COLO829 (cell line): ENCODE results near the gene IBA57.

Experiments used
- DNase-seq: peaks from one replicate; pipeline ENCODE4 v3.0.0; 2012; ENCODE audit warnings: low spot score

IBA57 gene

GRCh38 chr1:228144993-228145343 is 20.6 kb upstream of the IBA57 start:
- DNase-seq: no peak

DNA sequence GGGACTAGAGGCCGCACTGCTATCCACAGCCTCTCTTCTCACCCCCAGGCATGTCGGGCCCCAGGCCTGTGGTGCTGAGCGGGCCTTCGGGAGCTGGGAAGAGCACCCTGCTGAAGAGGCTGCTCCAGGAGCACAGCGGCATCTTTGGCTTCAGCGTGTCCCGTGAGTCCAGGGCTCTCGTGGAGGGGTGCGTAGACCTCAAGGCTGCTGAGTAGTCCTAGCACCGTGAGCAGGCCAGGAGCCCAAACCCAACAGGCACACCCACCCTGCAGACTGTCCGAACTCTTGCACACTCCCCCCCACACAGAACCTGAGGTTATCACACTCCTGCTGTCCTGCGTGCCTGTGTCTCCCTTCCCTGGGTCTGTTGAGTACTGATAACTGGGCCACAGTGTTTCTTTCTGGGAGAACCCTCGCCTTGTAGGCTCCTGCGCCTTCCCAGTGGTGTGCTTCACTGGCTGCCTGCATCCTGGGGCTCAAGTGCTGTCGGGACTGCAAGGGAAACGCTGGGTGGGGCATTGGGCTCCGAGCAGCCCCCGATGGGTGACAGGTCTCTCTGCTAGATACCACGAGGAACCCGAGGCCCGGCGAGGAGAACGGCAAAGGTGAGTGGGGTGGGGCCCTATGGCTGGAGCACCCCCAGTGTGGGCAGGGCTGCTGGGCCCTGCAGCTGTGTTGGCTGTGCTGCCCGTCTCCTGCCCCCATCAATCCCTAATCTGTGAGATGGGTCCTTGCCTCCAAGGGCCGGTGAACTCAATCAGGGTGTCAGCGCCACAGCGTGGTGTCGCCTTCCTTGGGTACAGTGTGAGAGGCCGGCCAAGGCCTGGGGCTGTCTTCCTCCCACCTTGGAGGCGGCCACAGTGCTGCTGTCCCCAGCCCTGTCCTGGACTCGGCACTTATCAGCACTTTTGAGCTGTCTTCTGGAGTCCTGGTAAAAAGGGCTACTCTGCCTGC is 19.9 kb upstream of the IBA57 start:
- DNase-seq: no peak

DNA sequence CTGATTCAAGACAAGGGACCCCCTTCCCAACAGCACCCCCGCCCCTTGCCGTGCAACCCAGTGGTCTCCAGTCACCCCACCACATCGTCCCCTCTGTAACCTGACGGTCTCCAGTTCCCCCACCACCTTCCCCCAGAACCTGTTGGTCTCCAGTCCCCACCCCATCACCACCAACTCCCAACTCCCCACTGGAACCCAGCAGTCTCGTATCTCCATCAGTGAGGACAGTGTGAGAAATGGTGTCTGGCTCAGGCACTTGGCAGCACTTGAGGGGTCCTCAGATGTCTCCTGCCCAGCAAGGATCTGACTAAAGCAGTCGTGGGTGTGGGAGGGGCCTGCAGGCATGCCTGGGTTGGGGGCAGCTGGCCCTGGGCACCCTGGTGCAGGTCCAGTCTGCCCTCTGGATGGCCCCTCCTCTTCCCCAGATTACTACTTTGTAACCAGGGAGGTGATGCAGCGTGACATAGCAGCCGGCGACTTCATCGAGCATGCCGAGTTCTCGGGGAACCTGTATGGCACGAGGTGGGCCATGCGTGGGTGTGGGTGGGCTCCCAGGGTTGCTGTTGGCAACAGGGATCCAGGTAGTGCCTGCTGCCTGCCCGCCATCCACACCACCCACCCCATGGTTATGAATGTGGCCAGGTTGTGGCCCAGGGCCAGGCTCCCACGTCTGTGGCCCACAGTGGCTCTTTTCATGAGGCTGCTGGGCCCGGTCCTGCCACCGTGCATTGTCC is 19.0 kb upstream of the IBA57 start:
- DNase-seq: no peak

DNA sequence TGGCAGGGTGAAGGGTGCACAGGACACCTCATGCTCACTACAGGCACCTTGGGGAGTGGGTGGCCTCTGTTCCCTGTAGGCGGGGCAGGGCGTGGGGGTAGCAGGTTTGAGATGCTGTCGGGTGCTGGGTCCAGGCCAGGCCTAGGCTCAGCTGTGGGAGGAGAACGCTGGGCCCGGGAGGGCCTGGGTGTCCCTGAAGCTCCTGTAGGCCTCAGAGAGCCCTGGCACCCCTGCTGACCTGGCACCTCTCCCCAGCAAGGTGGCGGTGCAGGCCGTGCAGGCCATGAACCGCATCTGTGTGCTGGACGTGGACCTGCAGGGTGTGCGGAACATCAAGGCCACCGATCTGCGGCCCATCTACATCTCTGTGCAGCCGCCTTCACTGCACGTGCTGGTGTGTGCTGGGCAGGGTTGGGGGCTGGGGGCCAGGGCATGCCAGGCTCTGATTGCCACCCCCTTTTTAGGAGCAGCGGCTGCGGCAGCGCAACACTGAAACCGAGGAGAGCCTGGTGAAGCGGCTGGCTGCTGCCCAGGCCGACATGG is 18.4 kb upstream of the IBA57 start:
- DNase-seq: no peak

DNA sequence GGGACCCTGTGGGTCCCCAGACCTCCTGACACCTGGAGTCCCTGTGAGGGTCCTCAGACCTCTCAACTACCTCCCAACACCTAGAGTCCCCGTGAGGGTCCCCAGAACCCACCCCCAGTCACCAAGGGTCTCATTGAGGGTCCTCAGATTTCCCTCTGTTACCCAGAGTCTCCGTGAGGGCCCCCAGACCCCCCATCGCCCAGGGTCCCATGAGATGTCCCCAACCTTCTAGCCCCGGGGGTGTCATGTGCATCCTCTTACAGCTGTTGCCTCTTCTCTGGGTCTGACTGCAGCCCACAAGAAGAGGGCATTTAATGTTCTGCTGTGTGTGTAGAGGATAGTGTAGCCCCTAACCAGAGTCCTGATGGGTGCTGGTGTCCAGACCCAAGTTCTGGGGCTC is 17.8 kb upstream of the IBA57 start:
- DNase-seq: no peak

DNA sequence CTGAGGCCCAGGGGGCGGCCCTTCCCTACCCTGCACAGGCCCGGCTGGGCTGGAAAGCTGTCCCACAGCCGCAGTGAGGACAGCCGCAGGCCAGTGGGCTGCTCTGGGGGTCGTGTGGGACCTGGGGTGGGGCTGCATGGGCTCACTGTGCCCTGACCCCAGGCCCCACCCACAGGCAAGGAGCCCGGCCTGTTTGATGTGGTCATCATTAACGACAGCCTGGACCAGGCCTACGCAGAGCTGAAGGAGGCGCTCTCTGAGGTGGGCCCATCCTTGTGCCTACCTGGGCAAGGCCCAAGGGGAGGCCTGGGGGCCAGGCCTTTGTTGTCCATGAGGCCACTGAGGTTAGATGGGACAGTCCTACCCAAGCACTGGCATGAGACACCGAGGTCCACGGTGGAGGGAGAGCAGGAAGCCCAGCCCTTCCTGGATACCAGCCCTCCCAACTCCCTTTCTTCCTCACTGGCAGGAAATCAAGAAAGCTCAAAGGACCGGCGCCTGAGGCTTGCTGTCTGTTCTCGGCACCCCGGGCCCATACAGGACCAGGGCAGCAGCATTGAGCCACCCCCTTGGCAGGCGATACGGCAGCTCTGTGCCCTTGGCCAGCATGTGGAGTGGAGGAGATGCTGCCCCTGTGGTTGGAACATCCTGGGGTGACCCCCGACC is 17.3 kb upstream of the IBA57 start:
- no peak for DNase-seq

DNA sequence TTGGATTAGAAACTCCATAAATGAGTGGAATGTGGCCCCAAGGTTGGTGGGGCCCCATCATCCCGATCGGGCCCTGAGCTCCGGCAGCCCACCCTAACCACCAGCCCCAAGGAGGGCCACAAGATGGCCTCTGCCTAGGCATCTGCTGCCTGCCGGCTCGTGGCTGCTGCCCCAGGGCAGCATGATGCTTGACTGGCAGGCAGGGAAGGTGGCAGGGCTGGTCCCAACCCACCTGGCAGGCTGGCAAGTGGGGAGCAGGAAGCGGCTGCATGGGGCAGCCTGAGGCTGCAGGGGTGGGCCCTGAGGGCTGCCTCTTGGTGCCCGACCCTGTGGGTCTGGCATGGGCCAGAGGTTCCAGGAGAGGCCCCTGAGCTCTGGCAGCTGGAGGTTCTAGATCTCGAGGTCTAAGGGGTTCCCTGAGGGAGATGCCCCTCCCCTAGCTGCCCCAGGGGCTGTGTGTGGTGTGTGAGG is 16.6 kb upstream of the IBA57 start:
- no peak for DNase-seq

DNA sequence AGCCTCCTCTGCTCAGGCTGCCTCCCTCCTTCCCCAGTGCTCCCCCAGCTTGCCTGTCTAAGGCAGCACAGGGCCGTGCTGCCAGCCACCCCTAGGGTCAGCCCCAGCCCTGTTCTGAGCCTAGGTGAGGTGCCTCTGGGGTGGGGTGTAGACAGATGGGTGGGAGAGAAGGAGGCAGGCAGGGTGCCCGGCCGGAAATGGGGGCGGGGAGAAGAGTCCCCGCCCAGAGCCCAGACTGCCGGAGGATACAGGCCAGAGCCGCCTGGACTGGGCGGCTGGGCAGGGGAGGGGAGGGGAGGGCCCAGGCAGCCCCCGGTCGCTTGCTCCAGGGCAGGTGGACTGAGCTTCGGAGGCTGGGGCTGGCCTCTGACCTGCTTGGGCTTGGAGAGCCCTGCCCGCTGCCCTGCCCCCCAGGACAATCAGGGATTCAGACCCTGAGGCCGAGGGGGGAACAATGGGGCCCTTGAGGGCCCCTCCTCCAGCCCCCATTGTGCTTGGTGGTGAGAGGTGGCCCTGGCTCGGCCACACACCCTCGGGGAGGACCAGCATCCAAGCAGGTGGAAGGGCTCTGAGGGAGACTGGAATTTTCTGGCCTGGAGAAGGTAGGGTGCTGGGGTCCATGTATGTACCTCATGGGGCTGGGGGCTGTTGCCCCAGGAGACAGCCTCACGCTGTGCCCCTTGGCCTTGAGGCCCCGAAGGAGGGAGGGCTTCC is 16.0 kb upstream of the IBA57 start, which contains the start of gene GJC2:
Gene GJC2 (plus strand): TSS at position 525 of the 714 bp plus-strand sequence. CDS start 7,829 bp downstream, outside the sequence.
- DNase-seq: no peak

DNA sequence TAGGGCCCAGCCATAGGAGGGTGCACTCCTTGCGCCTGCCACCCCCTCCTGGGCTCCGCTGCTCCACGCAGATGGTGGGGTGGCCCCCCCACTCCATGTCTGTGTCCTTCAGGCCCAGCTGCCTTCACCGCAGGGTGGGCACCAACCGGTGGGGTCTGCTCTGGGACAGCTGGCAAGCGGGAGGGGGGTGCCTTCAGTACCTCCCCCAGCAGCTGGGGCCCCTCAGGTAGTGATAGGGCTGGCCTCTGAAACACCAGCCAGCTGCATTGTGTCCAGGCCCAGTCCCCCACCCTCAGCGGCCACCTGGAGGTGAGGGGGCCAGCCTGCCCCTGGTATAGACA is 15.5 kb upstream of the IBA57 start:
- DNase-seq: no peak

DNA sequence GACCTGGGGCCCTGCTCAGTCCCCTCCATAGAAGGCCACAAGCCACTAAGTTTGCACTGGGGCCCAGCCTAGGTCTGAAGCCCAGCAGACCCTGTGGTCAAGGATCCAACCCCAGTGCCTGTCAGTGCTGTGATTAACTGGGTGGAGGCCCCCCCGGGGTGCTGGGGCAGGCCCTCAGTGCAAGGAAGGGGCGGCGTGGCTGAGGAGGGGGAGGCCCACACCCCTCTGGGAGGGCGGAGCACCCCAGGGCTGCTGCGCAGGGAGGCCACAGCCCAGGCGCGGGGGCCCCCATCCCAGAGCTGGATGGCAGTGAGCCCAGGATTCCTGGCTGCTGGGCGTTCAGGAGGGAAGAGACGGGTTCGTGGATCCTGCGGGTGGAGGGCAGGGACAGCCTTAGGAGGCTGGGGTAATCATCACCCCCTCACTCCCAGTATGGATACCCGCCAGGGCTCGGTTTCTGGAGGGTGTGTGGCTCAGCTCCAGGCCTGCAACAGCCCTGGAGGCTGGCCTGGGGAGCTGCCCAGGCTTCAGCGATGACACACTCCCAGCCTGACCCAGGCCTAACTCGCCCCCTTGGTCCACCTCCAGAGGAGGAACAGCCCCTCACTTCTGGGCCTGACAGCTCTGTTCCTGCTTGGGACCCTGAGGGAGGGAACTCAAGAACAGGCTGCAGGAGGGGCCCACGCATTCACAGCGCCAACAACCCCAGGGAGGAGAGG is 15.0 kb upstream of the IBA57 start:
- no peak for DNase-seq

DNA sequence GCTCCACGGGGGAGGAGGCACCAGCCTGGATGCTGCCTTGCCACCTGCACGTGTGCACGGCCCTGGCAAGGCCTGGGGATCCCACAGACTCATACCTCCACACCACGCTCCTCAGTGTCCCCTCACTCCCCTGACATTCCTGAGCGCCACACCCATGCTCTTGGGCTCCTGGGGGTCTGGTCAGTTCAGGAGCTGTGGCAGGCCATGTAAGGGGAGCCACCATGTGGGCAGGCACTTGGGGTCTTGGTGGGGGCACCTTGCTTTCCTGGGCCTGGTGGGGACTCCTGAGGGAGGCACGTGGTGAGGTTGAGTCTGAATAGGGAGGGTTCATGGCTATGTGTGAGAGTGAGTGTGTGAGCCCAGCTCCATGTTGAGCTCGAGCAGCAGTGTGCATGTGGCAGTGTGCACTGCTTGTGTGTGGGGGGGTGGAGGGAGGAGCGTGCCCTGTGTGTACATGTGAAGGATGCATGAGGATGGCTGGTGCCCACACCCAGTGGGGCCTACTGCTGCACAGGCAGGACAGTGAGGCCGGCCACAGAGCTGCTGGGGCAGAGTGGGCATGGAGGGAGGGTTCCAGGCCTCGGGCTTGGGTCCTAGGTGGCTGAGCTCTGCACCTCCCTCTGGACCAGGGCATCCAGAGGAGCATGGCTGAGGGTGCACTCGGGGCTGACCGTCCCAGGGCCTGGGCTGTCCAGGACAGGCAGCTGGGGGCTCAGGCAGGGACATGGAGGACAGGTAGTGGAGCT is 14.3 kb upstream of the IBA57 start:
- DNase-seq: no peak

GRCh38 chr1:228152097-228152917 is 13.3 kb upstream of the IBA57 start:
- no peak for DNase-seq

GRCh38 chr1:228152918-228153258 is 12.7 kb upstream of the IBA57 start:
- no peak for DNase-seq

- DNase-seq: no peak
Measured at GRCh38 chr1:228154021-228154669, 11.5 kb upstream of the IBA57 start.

DNA sequence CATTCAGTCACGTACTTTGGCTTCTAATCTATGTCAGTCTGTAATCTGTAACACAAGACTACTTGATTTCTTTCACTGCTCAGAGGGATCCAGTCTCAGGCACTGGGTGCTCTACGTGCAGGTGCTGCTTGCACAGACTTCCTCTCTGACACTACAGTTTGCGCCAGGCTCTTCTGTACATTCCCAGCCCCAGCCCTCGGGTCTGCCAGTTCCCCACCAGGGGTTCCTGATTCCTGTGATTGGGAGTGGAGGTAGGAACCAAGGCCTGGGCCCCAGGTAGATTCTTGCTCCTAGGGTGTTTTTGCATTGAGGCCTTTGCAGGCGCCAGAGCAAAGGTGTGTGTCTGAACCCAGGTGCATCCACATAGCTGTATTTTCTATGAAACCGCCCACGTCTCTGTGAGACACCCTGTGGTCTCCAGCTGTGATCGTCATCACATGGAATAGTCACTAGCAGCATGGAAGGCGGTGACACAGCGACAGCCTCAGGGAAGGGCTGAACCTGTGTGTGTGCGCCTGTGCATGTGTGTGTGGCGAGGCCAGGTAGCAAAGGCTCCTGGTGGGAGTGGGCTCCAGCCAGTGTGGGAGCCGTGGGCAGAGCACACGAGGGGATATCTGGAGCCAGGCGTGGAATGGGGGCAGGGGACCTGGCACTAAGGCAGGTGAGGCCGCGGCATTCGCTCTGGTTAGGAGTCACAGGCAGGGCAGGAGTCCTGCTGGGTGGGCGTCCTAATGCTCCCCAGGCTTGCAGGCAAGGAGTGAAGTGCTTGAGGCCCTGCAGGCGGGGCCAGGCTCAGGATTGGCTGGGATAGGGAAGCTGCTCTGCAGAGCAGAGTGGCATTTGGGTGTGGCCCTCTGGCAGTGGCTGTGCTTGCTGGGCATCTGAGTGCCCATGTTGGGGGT is 10.7 kb upstream of the IBA57 start:
- no peak for DNase-seq

GRCh38 chr1:228155596-228156514 is 9.7 kb upstream of the IBA57 start:
- DNase-seq: no peak

DNA sequence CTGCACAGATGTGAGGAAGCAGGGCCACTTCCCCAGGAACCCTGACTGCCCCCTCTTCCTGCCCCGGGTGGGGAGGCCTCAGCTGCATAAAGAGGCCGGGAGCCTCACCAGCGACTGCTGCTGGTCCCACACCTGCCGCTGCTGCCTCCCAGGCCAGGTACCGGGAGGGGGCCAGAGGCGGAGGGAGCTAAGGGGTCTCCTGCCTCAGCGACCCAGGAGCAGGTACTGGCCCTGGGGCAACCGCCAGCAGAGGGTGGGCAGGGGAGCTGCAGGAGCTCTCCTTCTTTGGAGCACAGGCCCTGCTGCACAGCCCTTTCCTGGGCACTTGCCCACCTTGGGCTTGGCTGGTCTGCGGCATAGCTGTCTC is 9.1 kb upstream of the IBA57 start:
- no peak for DNase-seq
